ENCODE data around the gene BHMT2.

Gene BHMT2, protein sequence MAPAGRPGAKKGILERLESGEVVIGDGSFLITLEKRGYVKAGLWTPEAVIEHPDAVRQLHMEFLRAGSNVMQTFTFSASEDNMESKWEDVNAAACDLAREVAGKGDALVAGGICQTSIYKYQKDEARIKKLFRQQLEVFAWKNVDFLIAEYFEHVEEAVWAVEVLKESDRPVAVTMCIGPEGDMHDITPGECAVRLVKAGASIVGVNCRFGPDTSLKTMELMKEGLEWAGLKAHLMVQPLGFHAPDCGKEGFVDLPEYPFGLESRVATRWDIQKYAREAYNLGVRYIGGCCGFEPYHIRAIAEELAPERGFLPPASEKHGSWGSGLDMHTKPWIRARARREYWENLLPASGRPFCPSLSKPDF

DNA sequence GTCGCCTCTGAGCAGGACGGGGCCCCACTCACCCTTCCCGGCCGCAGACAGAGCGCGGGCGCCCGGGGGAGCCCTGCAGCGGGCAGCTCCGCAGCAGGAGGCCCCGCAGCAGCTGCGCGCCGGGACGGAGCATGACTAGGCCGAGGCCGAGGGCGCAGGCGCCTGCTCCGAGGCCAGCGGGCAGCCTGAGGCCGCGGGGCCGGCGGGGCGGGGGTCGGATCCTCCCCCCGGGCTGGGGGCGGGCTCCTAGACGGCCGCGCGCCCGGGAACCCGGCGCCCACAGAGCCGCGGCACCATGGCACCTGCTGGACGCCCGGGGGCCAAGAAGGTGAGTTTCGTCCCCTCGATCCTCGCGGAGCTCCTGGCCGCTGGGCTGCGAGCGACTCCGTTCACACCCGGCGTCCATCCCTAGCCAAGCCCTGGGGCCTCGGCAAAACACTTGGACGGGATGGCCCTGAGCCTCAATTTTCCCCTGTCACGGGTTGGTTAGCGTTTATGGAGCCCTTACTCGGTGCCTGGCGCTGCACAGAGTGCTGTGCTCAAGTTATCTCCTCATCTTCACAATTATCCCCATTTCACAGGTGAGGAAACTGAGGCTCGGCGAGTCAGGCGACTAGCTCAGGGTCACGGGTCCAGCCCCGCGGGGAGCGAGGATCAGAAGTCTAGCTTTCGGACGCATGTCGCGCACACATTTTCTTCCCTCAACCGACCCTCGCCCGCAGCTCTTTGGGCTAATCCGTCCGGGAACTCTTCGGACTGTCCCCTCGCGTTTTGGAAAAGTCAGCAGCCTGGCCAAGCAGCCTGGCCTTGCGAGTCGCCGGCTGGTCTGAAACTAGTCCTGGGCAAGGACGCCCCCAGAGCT, at the start of gene BHMT2, which contains the start of gene DMGDH:
Gene BHMT2 (plus strand): TSS at position 280 of the 862 bp plus-strand sequence. CDS start 16 bp downstream, at position 296.
Gene DMGDH (minus strand): TSS at position 187 of the 862 bp plus-strand sequence. CDS start 54 bp downstream, at position 133.
- DNase-seq (ENCODE audit: low spot score): no peak
- no peak within 1 kb of the TSS for H3K27ac ChIP-seq (ENCODE audit: poor library complexity, severe bottlenecking)

DNA sequence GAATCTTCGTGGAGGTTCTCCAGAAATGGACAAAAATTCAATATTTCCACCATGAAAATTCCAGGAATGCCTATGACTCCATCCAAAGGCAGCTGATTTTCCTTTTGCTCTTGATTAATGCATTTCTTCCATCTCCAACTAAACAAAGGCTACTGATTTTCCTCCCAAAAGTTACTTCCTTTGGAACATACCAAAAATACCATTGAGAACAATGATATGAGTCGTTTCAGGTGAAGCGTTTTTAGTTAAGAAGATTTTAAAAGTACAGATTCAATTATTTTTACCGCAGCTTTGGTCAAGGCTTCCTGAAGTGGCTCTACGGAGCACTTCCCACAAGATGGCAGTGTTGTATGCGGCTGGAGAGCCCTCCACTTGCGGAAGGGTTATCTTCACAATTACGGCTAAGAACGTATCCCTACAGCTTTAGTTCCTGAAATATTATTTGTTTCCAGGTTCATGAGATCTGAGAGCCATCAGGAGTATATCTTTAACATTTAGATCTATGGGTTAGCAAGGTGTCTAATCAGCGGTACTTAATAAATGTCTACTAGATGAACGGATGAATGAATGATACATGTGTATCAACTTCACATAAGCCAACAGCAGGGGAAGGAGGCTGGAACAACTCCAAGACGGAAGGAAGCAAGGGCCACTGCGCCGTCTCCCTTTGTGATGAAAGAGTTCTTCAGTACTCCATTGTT, 48.6 kb upstream of the BHMT2 start:
- TF ChIP-seq, protein P1, sequence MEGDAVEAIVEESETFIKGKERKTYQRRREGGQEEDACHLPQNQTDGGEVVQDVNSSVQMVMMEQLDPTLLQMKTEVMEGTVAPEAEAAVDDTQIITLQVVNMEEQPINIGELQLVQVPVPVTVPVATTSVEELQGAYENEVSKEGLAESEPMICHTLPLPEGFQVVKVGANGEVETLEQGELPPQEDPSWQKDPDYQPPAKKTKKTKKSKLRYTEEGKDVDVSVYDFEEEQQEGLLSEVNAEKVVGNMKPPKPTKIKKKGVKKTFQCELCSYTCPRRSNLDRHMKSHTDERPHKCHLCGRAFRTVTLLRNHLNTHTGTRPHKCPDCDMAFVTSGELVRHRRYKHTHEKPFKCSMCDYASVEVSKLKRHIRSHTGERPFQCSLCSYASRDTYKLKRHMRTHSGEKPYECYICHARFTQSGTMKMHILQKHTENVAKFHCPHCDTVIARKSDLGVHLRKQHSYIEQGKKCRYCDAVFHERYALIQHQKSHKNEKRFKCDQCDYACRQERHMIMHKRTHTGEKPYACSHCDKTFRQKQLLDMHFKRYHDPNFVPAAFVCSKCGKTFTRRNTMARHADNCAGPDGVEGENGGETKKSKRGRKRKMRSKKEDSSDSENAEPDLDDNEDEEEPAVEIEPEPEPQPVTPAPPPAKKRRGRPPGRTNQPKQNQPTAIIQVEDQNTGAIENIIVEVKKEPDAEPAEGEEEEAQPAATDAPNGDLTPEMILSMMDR (IDR thresholded peaks at IDR 0.05; ENCODE audit: poor library complexity, severe bottlenecking): peak; percentile 99
- DNase-seq (ENCODE audit: low spot score) (no peak), ATAC-seq (ENCODE audit: low read depth) (peak; percentile 77)
- Histone ChIP-seq H3K27me3 (ENCODE audit: insufficient read depth, poor library complexity, severe bottlenecking) (peaks cover 4% of the 10 kb centered on the region), H3K4me1 (ENCODE audit: insufficient read depth, poor library complexity, severe bottlenecking) (no peaks in the 10 kb centered on the region), H3K36me3 (ENCODE audit: low read depth) (no peaks in the 10 kb centered on the region), H3K9me3 (ENCODE audit: severe bottlenecking) (no peaks in the 10 kb centered on the region), H3K4me3 (ENCODE audit: severe bottlenecking) (no peak overlapping the region), H3K27ac (ENCODE audit: poor library complexity, severe bottlenecking) (no peak overlapping the region)

More for the DNA sequence above, at the start of gene BHMT2, which contains the start of gene DMGDH:
- H3K4me1 ChIP-seq (ENCODE audit: insufficient read depth, poor library complexity, severe bottlenecking): no peaks in the 10 kb centered on the region
- ATAC-seq (ENCODE audit: low read depth): peak; percentile 73
- H3K36me3 ChIP-seq (ENCODE audit: low read depth): no peaks in the 10 kb centered on the region
- no peaks in the 10 kb centered on the region for H3K9me3 ChIP-seq (ENCODE audit: severe bottlenecking)
- H3K27me3 ChIP-seq (ENCODE audit: insufficient read depth, poor library complexity, severe bottlenecking): no peaks in the 10 kb centered on the region
- H3K4me3 ChIP-seq (ENCODE audit: severe bottlenecking): no peak within 1 kb of the TSS
- TF ChIP-seq, protein P1 (IDR thresholded peaks at IDR 0.05; ENCODE audit: poor library complexity, severe bottlenecking): no peak

DNA sequence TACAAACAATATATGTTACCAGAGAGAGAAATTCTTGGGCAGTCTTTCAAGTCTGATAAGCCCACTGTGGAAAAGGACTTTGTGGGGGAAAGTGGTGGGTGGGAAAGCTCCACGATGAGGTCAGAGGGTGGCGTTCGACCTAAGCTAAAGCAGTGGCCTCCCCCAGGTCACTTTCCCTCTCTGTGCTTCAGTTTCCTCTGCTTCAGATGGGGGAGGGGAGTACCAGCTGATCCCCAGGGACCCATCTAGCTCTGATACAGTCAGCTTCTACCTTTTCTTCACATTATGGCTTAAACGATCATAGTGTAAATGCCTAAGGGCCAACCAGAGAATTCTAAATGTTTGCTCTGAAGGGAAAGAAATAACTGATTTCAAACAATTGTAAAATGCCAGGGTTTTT, 47.8 kb upstream of the BHMT2 start:
- Histone ChIP-seq H3K9me3 (ENCODE audit: severe bottlenecking) (no peaks in the 10 kb centered on the region), H3K36me3 (ENCODE audit: low read depth) (no peaks in the 10 kb centered on the region), H3K4me1 (ENCODE audit: insufficient read depth, poor library complexity, severe bottlenecking) (no peaks in the 10 kb centered on the region), H3K4me3 (ENCODE audit: severe bottlenecking) (no peak overlapping the region), H3K27me3 (ENCODE audit: insufficient read depth, poor library complexity, severe bottlenecking) (no peaks in the 10 kb centered on the region), H3K27ac (ENCODE audit: poor library complexity, severe bottlenecking) (no peak overlapping the region)
- DNase-seq (ENCODE audit: low spot score) (no peak), ATAC-seq (ENCODE audit: low read depth) (no peak)
- TF ChIP-seq, protein P1 (IDR thresholded peaks at IDR 0.05; ENCODE audit: poor library complexity, severe bottlenecking): no peak

DNA sequence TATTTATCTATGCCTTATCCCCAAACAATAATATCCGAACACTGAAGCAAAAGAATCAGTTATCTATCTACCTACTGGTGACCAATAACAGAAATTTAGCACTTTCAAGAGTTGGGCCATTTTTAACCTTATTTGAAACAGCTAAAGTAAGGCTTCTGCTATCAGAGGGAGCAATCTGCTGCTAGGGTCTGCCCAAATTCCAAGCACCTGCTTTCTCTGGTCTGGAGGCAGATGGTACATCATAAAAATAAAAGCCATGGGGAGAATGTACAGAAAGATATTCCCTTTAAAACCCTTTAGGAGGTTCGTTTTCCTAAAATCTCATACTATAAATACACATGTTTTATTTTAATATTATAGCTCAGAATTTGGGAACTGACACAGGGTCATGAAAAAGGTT, 46.8 kb upstream of the BHMT2 start:
- DNase-seq (ENCODE audit: low spot score) (no peak), ATAC-seq (ENCODE audit: low read depth) (no peak)
- TF ChIP-seq, protein P1 (IDR thresholded peaks at IDR 0.05; ENCODE audit: poor library complexity, severe bottlenecking): no peak
- Histone ChIP-seq H3K9me3 (ENCODE audit: severe bottlenecking) (no peaks in the 10 kb centered on the region), H3K4me1 (ENCODE audit: insufficient read depth, poor library complexity, severe bottlenecking) (no peaks in the 10 kb centered on the region), H3K27me3 (ENCODE audit: insufficient read depth, poor library complexity, severe bottlenecking) (no peaks in the 10 kb centered on the region), H3K27ac (ENCODE audit: poor library complexity, severe bottlenecking) (no peak overlapping the region), H3K36me3 (ENCODE audit: low read depth) (no peaks in the 10 kb centered on the region), H3K4me3 (ENCODE audit: severe bottlenecking) (no peak overlapping the region)

All from RWPE2 (cell line).